Neural progenitor cell (in vitro differentiated cells): Measurements from ENCODE around the gene VTN. TPM values are rescaled to one million over a fixed set of nuclear protein-coding genes. Genes with fewer than 3 reads are reported as not detected.

Experiments used
- DNase-seq: peaks from one replicate; pipeline ENCODE4 v3.0.0-alpha.2; 2016; ENCODE audit warnings: low spot score
- H2AFZ ChIP-seq: fragments of 200-600 bp; sonication (generic); replicated peaks from 2 replicates; pipeline ENCODE4 v1.6.1; 2016; ENCODE audit warnings: antibody characterized with exemption
- H3F3A ChIP-seq: fragments of 200-600 bp; sonication (generic); 2 replicates; pipeline ENCODE4 v1.6.1; 2016; ENCODE audit warnings: antibody characterized with exemption, low read depth
- H3K27ac ChIP-seq: fragments of 200-600 bp; sonication (generic); 2 replicates; pipeline ENCODE4 v1.5.1; 2016; ENCODE audit warnings: mild to moderate bottlenecking
- H3K27me3 ChIP-seq: fragments of 200-600 bp; sonication (generic); 2 replicates; pipeline ENCODE4 v1.6.1; 2016; ENCODE audit warnings: mild to moderate bottlenecking, moderate library complexity
- H3K36me3 ChIP-seq: fragments of 200-600 bp; sonication (generic); 2 replicates; pipeline ENCODE4 v1.5.1; 2016
- H3K4me1 ChIP-seq: fragments of 200-600 bp; sonication (generic); 2 replicates; pipeline ENCODE4 v1.6.1; 2016; ENCODE audit warnings: mixed run types
- H3K4me2 ChIP-seq: fragments of 200-600 bp; sonication (generic); 2 replicates; pipeline ENCODE4 v1.6.1; 2016
- H3K4me3 ChIP-seq: fragments of 200-600 bp; sonication (generic); 2 replicates; pipeline ENCODE4 v1.5.1; 2016
- H3K79me2 ChIP-seq: fragments of 200-600 bp; sonication (generic); 2 replicates; pipeline ENCODE4 v1.6.1; 2016; ENCODE audit warnings: low read depth
- H3K9ac ChIP-seq: fragments of 200-600 bp; sonication (generic); 2 replicates; pipeline ENCODE4 v1.6.1; 2016
- H3K9me3 ChIP-seq: fragments of 200-600 bp; sonication (generic); 2 replicates; pipeline ENCODE4 v1.5.1; 2016; ENCODE audit warnings: low read depth
- H4K20me1 ChIP-seq: fragments of 200-600 bp; sonication (generic); 2 replicates; pipeline ENCODE4 v1.6.1; 2016; ENCODE audit warnings: low read depth
- H3K27ac Mint-ChIP-seq: 3 replicates; pipeline ENCODE4 v1.8.0; 2021; ENCODE audit warnings: mixed read lengths
- H3K27me3 Mint-ChIP-seq: 2 replicates; pipeline ENCODE4 v1.8.0; 2022; ENCODE audit warnings: low read depth, mild to moderate bottlenecking, inconsistent platforms, moderate library complexity, mixed read lengths; ENCODE audit not compliant: insufficient read depth
- H3K36me3 Mint-ChIP-seq: 3 replicates; pipeline ENCODE4 v1.8.0; 2021; ENCODE audit warnings: mixed read lengths
- H3K4me1 Mint-ChIP-seq: 3 replicates; pipeline ENCODE4 v1.8.0; 2021; ENCODE audit warnings: mixed read lengths
- H3K4me3 Mint-ChIP-seq: 3 replicates; pipeline ENCODE4 v1.8.0; 2021; ENCODE audit warnings: mild to moderate bottlenecking, moderate library complexity, mixed read lengths
- H3K9me3 Mint-ChIP-seq: 3 replicates; pipeline ENCODE4 v1.8.0; 2020; ENCODE audit warnings: mixed read lengths
- EZH2 ChIP-seq: fragments of 200-600 bp; sonication (generic); IDR thresholded peaks from 2 replicates; pipeline ENCODE4 v1.6.1; 2017; ENCODE audit warnings: antibody characterized with exemption, mild to moderate bottlenecking, moderate library complexity
- EZH2phosphoT487 ChIP-seq: fragments of 200-600 bp; sonication (generic); IDR thresholded peaks from 2 replicates; pipeline ENCODE4 v1.6.1; 2017; ENCODE audit warnings: antibody characterized with exemption
- total RNA-seq: library from RNA; depleted of rRNA; stranded (reverse); fragments of >200 nt; gene quantifications from 2 replicates; pipeline ENCODE4 v1.2.3, GENCODE V29; 2015; ENCODE audit warnings: low replicate concordance
- TF ChIP-seq, protein P1 (sequence below): fragments of 200-600 bp; sonication (generic); IDR thresholded peaks from 2 replicates; pipeline ENCODE4 v1.5.1; 2017; ENCODE audit warnings: antibody characterized with exemption, mild to moderate bottlenecking

Gene VTN
- total RNA-seq, 1 donor from 2014 or later = 1.2 TPM

DNA sequence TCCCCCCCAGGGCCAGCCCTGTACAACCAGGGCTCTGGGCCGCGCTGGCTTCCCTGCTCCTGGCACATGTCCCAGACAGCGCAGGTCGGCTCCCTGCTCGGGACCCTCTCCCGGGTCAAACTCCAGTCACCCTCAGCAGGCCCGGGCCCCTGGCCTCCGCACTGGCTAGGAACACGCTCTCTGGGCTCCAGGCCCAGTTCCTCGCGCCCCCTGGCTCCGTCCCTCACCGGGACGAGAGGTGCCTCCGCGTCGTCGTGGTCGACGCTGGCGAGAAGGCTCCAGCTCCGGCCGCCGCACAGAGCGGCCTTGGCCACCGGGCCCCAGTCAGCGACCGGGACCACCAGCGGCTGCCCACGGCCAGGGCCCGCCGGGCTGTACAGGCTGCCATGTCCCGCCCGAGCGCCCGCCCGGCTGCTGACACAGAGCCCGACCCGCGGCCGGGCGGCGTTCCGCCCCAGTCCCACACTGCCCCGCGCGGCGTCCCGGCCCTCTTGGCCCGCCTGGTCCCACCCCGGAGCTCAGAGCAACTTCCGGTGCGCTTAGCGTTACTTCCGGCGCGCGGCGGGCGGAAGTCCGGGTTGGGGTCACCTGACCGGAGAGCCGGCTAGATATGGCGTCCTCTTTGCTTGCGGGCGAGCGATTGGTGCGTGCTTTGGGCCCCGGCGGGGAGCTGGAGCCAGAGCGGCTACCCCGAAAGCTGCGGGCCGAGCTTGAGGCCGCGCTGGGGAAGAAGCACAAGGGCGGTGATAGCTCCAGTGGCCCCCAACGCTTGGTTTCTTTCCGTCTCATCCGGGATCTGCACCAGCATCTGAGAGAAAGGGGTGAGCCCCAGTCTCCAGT is 12.8 kb downstream of the VTN start, which contains the start of gene POLDIP2:
Gene POLDIP2, minus strand, starts transcription at position 467 of the 840 bp plus-strand sequence. Its CDS starts 79 bp downstream, at position 388.
- H3K36me3 ChIP-seq = peaks cover 10% of the 10 kb centered on the region
- no peaks in the 10 kb centered on the region for H3K27me3 Mint-ChIP-seq
- H3K9me3 ChIP-seq = no peaks in the 10 kb centered on the region
- H3K9ac ChIP-seq = peak within 1 kb of the TSS; percentile 84
- no peak within 1 kb of the TSS for H3K27ac ChIP-seq
- TF ChIP-seq EZH2phosphoT487 = no peak
- peak; percentile 30 for TF ChIP-seq EZH2
- TF ChIP-seq, protein P1, sequence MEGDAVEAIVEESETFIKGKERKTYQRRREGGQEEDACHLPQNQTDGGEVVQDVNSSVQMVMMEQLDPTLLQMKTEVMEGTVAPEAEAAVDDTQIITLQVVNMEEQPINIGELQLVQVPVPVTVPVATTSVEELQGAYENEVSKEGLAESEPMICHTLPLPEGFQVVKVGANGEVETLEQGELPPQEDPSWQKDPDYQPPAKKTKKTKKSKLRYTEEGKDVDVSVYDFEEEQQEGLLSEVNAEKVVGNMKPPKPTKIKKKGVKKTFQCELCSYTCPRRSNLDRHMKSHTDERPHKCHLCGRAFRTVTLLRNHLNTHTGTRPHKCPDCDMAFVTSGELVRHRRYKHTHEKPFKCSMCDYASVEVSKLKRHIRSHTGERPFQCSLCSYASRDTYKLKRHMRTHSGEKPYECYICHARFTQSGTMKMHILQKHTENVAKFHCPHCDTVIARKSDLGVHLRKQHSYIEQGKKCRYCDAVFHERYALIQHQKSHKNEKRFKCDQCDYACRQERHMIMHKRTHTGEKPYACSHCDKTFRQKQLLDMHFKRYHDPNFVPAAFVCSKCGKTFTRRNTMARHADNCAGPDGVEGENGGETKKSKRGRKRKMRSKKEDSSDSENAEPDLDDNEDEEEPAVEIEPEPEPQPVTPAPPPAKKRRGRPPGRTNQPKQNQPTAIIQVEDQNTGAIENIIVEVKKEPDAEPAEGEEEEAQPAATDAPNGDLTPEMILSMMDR = peak; percentile 7
- peak within 1 kb of the TSS; percentile 44 for H3K27ac Mint-ChIP-seq
- peaks cover 18% of the 10 kb centered on the region for H3K4me1 Mint-ChIP-seq
- H3K79me2 ChIP-seq = peaks cover 32% of the 10 kb centered on the region
- H3K4me1 ChIP-seq = peaks cover 13% of the 10 kb centered on the region
- no peaks in the 10 kb centered on the region for H3K9me3 Mint-ChIP-seq
- DNase-seq = peak; percentile 98
- H3K4me3 Mint-ChIP-seq = peak within 1 kb of the TSS; percentile 96
- peak within 1 kb of the TSS; percentile 81 for H2AFZ ChIP-seq
- H3K36me3 Mint-ChIP-seq = peaks cover 8% of the 10 kb centered on the region
- peak within 1 kb of the TSS; percentile 83 for H3K4me3 ChIP-seq
- H3F3A ChIP-seq = no peaks in the 10 kb centered on the region
- H4K20me1 ChIP-seq = no peaks in the 10 kb centered on the region
- H3K27me3 ChIP-seq = no peaks in the 10 kb centered on the region
- peak within 1 kb of the TSS; percentile 92 for H3K4me2 ChIP-seq

DNA sequence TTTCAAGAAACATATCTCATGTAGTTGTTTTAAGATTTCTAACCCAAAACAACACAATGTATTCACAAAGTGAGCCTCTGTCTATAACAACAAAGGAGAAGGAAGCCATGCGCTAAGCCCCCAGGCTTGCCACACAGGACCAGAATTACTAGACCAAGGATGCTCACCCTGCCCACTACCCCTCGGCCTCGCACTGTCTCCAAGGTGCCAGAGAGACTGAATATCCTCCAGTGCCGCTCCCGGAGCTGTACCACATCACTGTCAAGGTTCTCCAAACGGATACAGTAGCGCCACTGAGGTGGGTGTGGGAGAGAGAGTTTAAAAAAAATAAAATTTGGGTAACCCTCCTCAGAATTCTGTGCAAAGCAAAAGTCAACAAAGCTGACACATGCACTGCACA is 19.8 kb downstream of the VTN start:
- no peak for DNase-seq
- H3K27ac ChIP-seq = no peak overlapping the region
- peaks cover 6% of the 10 kb centered on the region for H3K36me3 ChIP-seq
- peaks cover 15% of the 10 kb centered on the region for H3F3A ChIP-seq
- no peaks in the 10 kb centered on the region for H3K79me2 ChIP-seq
- no peaks in the 10 kb centered on the region for H3K27me3 ChIP-seq
- H3K9ac ChIP-seq = no peak overlapping the region
- peaks cover 4% of the 10 kb centered on the region for H3K4me1 ChIP-seq
- Mint-ChIP-seq H3K36me3 (peaks cover 17% of the 10 kb centered on the region), H3K27me3 (no peaks in the 10 kb centered on the region), H3K27ac (no peak overlapping the region), H3K4me3 (no peak overlapping the region), H3K9me3 (no peaks in the 10 kb centered on the region), H3K4me1 (peaks cover 10% of the 10 kb centered on the region)
- H2AFZ ChIP-seq = no peak overlapping the region
- H4K20me1 ChIP-seq = peaks cover 19% of the 10 kb centered on the region
- H3K4me3 ChIP-seq = no peak overlapping the region
- TF ChIP-seq, protein P1 = no peak
- H3K9me3 ChIP-seq = no peaks in the 10 kb centered on the region
- no peak overlapping the region for H3K4me2 ChIP-seq

DNA sequence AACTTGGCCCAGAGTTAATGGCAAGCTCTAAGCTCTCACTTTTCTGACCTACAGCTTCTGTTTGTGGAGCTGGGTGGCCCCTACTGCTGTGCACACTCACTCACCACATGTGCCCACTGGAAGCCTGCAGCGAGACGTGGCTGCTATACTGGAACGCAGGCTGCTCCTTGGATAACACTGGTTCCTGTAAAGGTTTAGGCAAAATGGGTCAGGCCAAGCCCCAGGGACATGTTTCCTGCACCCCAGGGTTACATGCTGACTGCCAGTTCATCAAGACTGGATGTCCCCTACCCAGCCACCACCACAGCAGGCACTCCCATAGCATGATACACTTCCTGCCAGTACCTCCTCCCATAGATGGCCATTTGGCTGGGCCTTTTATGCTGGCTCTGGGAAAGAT is 21.1 kb downstream of the VTN start:
- no peak overlapping the region for H3K27ac ChIP-seq
- H4K20me1 ChIP-seq = peaks cover 19% of the 10 kb centered on the region
- H3K4me1 Mint-ChIP-seq = peaks cover 10% of the 10 kb centered on the region
- no peaks in the 10 kb centered on the region for H3K9me3 Mint-ChIP-seq
- peaks cover 4% of the 10 kb centered on the region for H3K4me1 ChIP-seq
- no peak overlapping the region for H3K4me3 ChIP-seq
- H3K4me3 Mint-ChIP-seq = no peak overlapping the region
- H3K36me3 ChIP-seq = peaks cover 6% of the 10 kb centered on the region
- H3K27me3 Mint-ChIP-seq = no peaks in the 10 kb centered on the region
- H2AFZ ChIP-seq = no peak overlapping the region
- no peak for TF ChIP-seq EZH2
- TF ChIP-seq, protein P1 = no peak
- no peak for TF ChIP-seq EZH2phosphoT487
- H3K27ac Mint-ChIP-seq = no peak overlapping the region
- no peaks in the 10 kb centered on the region for H3K9me3 ChIP-seq
- no peak for DNase-seq
- no peaks in the 10 kb centered on the region for H3K27me3 ChIP-seq
- H3F3A ChIP-seq = peaks cover 17% of the 10 kb centered on the region
- no peaks in the 10 kb centered on the region for H3K79me2 ChIP-seq
- peaks cover 18% of the 10 kb centered on the region for H3K36me3 Mint-ChIP-seq
- H3K4me2 ChIP-seq = no peak overlapping the region
- H3K9ac ChIP-seq = no peak overlapping the region
